NCI-H1092 treated with DMSO at 0.1 percent for 48 hours (cell line): ENCODE measurements around the gene NAP1L1.
"Not testable (repeated sequence)": the region's sequence is repeated elsewhere in the genome, so short reads cannot be mapped to it uniquely, and the experiment has no call there.

Experiments used
- DNase-seq: peaks from one replicate; lab custom pipeline; 2025; lab: John Stamatoyannopoulos, UW

The NAP1L1 gene

GRCh38 chr12:75990189-75990912, 94.1 kb downstream of the NAP1L1 start:
- no peak for DNase-seq

GRCh38 chr12:75987709-75988108, 96.8 kb downstream of the NAP1L1 start:
- not testable (repeated sequence) for DNase-seq
